DOHH2 (cell line): ENCODE measurements around the gene PTGS2.

ENCODE experiments used
- CTCF ChIP-seq: fragments of 200-600 bp; sonication (generic); IDR thresholded peaks from one replicate; pipeline ENCODE4 v1.5.1; 2014; ENCODE audit warnings: antibody characterized with exemption, mild to moderate bottlenecking, low read depth, low read length; ENCODE audit not compliant: poor library complexity, severe bottlenecking
- EZH2phosphoT487 ChIP-seq: fragments of 200-600 bp; sonication (generic); IDR thresholded peaks from 2 replicates; pipeline ENCODE4 v1.6.1; 2017; ENCODE audit warnings: borderline replicate concordance, mild to moderate bottlenecking, antibody characterized with exemption, low read length, moderate library complexity, mixed read lengths

DNA sequence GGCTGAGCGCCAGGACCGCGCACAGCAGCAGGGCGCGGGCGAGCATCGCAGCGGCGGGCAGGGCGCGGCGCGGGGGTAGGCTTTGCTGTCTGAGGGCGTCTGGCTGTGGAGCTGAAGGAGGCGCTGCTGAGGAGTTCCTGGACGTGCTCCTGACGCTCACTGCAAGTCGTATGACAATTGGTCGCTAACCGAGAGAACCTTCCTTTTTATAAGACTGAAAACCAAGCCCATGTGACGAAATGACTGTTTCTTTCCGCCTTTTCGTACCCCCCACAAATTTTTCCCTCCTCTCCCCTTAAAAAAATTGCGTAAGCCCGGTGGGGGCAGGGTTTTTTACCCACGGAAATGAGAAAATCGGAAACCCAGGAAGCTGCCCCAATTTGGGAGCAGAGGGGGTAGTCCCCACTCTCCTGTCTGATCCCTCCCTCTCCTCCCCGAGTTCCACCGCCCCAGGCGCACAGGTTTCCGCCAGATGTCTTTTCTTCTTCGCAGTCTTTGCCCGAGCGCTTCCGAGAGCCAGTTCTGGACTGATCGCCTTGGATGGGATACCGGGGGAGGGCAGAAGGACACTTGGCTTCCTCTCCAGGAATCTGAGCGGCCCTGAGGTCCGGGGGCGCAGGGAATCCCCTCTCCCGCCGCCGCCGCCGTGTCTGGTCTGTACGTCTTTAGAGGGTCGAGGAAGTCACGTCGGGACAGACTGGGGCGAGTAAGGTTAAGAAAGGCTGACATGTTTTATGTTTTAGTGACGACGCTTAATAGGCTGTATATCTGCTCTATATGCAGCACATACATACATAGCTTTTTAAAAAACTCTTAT, at the start of gene PTGS2:
- no peak for TF ChIP-seq CTCF
- TF ChIP-seq EZH2phosphoT487, result no peak
